ENCODE measurements around the gene ZNF497.

ZNF497 gene

DNA sequence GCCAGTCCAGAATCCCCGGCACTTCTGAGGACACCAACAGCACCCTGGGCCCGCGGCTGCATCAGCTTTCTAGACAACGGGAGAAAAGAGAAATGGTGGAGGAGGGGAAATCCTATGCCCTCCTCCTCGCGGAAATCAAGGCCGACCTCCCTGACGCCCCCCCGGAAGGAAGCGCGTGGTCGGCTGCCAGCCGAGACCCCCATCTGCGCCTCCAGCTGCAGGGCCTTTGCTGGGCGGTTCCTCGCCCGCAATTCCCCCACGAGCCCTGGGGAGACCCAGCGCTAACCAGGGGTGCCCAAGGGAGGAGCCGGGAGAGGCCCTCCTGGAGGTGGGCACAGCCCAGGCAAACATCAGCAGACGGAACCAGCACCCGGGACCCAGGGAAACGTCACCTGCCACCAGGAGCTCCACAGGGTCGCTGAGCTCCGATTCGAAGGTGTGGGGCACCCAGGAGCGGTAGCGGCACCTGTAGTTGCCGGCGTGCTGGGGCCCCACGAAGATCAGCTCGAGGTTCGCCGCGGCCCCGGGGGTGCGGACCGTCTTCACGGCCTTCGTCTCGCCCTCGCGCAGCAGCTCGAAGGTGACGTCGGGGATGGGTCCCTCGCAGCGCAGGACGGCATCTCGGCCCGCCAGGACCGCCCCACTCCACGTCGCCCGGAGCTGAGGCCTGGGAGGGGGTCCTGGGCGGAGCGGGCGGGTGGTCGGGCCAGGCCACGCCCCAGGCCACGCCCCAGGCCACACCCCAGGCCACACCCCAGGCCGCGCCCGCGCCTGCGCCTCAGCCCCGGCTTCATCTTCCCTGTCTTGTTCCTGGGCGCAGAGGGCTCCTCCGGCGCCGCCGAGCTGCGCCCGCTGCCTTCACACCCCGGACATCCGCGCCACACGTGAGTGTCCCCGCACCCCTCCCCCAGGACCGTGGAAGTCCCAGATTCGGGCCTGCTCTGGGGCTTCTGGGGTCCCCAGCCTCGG, 15.3 kb downstream of the ZNF497 start:
- H3K4me3 ChIP-seq (ENCODE audit: low read depth, low read length): peak overlapping the region; percentile 64

DNA sequence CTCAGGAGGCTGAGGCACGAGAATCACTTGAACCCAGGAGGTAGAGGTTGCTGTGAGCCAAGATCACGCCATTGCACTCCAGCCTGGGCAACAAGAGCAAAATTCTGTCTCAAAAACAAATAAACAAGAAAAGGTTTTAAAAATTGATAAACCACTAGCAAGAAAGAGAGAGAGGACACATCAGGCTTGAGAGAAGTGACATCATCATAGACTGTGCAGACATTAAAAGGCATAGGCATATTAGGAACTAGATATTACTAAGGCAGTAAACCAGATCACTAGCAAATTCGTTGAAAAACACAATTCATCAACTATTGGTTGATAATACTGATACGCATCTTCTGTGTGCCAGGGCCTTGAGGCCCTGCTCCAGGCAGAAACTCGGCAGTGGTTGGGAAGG, 17.0 kb downstream of the ZNF497 start:
- no peak overlapping the region for H3K4me3 ChIP-seq (ENCODE audit: low read depth, low read length)
- TF ChIP-seq, protein P1, sequence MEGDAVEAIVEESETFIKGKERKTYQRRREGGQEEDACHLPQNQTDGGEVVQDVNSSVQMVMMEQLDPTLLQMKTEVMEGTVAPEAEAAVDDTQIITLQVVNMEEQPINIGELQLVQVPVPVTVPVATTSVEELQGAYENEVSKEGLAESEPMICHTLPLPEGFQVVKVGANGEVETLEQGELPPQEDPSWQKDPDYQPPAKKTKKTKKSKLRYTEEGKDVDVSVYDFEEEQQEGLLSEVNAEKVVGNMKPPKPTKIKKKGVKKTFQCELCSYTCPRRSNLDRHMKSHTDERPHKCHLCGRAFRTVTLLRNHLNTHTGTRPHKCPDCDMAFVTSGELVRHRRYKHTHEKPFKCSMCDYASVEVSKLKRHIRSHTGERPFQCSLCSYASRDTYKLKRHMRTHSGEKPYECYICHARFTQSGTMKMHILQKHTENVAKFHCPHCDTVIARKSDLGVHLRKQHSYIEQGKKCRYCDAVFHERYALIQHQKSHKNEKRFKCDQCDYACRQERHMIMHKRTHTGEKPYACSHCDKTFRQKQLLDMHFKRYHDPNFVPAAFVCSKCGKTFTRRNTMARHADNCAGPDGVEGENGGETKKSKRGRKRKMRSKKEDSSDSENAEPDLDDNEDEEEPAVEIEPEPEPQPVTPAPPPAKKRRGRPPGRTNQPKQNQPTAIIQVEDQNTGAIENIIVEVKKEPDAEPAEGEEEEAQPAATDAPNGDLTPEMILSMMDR (IDR thresholded peaks at IDR 0.05; ENCODE audit: borderline replicate concordance, insufficient read depth, low read depth, low read length): no peak

More for the DNA sequence above, 15.3 kb downstream of the ZNF497 start:
- TF ChIP-seq, protein P1 (IDR thresholded peaks at IDR 0.05; ENCODE audit: borderline replicate concordance, insufficient read depth, low read depth, low read length): no peak

DNA sequence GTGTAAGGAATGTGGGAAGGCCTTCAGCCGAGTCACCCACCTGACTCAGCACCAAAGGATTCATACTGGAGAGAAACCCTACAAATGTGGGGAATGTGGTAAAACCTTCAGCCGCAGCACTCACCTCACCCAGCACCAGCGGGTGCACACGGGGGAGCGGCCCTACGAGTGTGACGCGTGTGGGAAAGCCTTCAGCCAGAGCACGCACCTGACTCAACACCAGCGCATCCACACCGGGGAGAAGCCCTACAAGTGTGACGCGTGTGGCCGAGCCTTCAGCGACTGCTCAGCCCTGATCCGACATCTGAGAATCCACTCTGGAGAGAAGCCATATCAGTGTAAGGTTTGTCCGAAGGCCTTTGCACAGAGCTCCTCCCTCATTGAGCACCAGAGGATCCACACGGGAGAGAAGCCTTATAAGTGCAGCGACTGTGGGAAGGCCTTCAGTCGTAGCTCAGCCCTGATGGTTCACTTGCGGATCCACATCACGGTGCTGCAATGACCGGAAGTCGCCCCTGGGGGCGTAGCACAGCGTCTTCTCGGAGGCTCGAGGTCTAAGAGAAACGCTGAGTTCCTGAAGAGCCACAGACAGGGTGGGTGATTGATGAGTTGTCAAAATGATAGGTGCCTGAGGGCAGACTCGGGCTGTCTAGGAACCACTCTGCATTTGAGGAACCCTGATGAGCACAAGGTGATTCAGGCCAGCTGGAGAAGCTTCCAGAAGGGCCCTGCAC, 23.6 kb downstream of the ZNF497 start:
- H3K4me3 ChIP-seq (ENCODE audit: low read depth, low read length): no peak overlapping the region
- TF ChIP-seq, protein P1 (IDR thresholded peaks at IDR 0.05; ENCODE audit: borderline replicate concordance, insufficient read depth, low read depth, low read length): 0 out of 2 replicates have a peak, but pooled peaks have one; percentile 5

DNA sequence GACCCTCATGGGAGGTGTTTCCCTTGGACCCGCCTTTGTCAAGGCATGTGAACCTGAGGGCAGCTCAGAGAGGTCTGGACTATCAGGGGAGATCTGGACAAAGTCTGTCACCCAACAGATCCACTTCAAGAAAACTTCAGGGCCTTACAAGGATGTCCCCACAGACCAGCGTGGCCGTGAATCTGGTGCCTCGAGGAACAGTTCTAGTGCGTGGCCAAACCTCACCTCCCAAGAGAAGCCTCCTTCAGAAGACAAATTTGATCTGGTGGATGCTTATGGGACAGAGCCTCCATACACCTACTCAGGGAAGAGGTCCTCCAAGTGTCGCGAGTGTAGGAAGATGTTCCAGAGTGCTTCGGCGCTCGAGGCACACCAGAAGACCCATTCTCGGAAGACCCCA, 24.2 kb downstream of the ZNF497 start:
- no peak overlapping the region for H3K4me3 ChIP-seq (ENCODE audit: low read depth, low read length)
- TF ChIP-seq, protein P1 (IDR thresholded peaks at IDR 0.05; ENCODE audit: borderline replicate concordance, insufficient read depth, low read depth, low read length): no peak

DNA sequence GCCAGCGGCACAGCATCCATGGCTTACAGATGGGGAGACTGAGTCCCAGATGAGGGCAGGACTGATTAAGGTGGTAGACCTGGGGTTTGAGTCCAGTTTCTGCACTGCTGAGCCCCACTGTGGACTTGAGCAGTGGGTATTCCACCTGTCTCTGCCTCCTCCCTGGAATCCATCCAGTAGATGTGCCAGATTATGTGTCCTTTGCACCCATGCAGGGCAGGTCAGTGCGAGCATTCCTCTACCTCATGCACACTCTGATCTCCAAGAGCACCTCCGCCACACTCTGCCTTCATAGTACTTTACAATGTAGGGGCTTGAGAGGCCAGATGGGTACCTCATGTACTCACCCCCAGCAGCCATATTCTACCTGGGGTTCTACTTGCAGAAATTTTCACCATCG, 25.7 kb downstream of the ZNF497 start:
- TF ChIP-seq, protein P1 (IDR thresholded peaks at IDR 0.05; ENCODE audit: borderline replicate concordance, insufficient read depth, low read depth, low read length): no peak
- no peak overlapping the region for H3K4me3 ChIP-seq (ENCODE audit: low read depth, low read length)

DNA sequence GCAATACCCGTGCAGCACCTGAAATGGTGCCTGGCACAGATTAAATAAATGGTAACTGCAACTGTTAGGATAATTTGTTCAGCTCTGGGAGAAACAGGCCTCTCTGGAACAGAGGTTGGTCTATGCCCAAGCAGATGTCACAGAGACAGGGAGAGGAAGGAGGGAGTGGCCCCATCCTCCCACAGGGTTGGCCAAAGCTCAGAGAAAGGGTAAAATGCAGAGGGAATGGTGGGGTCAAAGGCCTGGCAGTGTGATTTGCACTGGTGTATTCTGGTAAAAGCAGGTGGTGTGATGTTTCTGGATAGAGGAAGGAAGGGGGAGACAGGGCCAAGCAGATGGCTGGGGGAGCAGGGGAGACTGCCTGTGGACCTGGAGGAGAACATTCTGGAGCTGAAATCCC, 26.3 kb downstream of the ZNF497 start:
- no peak overlapping the region for H3K4me3 ChIP-seq (ENCODE audit: low read depth, low read length)
- TF ChIP-seq, protein P1 (IDR thresholded peaks at IDR 0.05; ENCODE audit: borderline replicate concordance, insufficient read depth, low read depth, low read length): no peak

All from GM12875 (cell line).